K562 (cell line): ENCODE measurements around the gene KIAA2012. TPM values are rescaled to one million over a fixed set of nuclear protein-coding genes. Genes with fewer than 3 reads are reported as not detected.
A peak's percentile ranks its signal among the peaks of the same experiment; 100 is the strongest.

ENCODE experiments used
- ELF4 ChIP-seq: fragments of 450-650 bp; formaldehyde crosslinking; IDR thresholded peaks from 2 replicates; pipeline ENCODE4 v1.4.0; 2022; ENCODE audit warnings: missing genetic modification characterization
- ETV5 ChIP-seq: sonication (generic); formaldehyde crosslinking; IDR thresholded peaks from 2 replicates; pipeline ENCODE4 v1.4.0; 2020; ENCODE audit warnings: low read depth, mild to moderate bottlenecking, missing genetic modification reagents
- HCFC1 ChIP-seq: IDR thresholded peaks from 2 replicates; pipeline ENCODE4 v1.6.1; 2012; ENCODE audit warnings: low read depth, low read length, improper control_type of control experiment
- HDAC6 ChIP-seq: IDR thresholded peaks from 2 replicates; pipeline ENCODE4 v1.6.1; 2012; ENCODE audit warnings: low read depth, mild to moderate bottlenecking, control low read depth, inconsistent platforms, low read length, moderate library complexity
- HSF4 ChIP-seq: fragments of 250-450 bp; sonication (Bioruptor Pico); IDR thresholded peaks from 2 replicates; pipeline ENCODE4 v2.1.2; 2022; ENCODE audit warnings: mild to moderate bottlenecking, moderate library complexity, borderline replicate concordance
- L3MBTL2 ChIP-seq: fragments of 450-650 bp; IDR thresholded peaks from 2 replicates; pipeline ENCODE4 v1.6.1; 2016; ENCODE audit warnings: mild to moderate bottlenecking, moderate library complexity
- NR2C1 ChIP-seq, 2 experiments: fragments of 450-650 bp; IDR thresholded peaks; 2 replicates each; pipeline ENCODE4 v1.6.1; 2017; ENCODE audit warnings: mild to moderate bottlenecking in 2 of 2, antibody characterized with exemption in 1 of 2, inconsistent platforms in 1 of 2, missing compliant biosample characterization in 1 of 2, missing genetic modification characterization in 1 of 2
- PML ChIP-seq: IDR thresholded peaks from 2 replicates; pipeline ENCODE4 v1.6.1; 2012; ENCODE audit warnings: low read length, inconsistent platforms
- POLR2A ChIP-seq: fragments of 450-650 bp; conservative IDR thresholded peaks from 2 replicates; pipeline ENCODE4 v1.6.1; 2016
- SUPT5H ChIP-seq: fragments of 450-650 bp; IDR thresholded peaks from 2 replicates; pipeline ENCODE4 v1.6.1; 2016
- TRIM28 ChIP-seq: fragments of 450-650 bp; IDR thresholded peaks from 2 replicates; pipeline ENCODE4 v1.6.1; 2017
- U2AF1 ChIP-seq: fragments of 200-400 bp; formaldehyde crosslinking; optimal IDR thresholded peaks from 2 replicates; pipeline ENCODE3; 2017; ENCODE audit warnings: mild to moderate bottlenecking, low read depth, low read length, moderate library complexity
- U2AF2 ChIP-seq: fragments of 200-400 bp; formaldehyde crosslinking; optimal IDR thresholded peaks from 2 replicates; pipeline ENCODE3; 2017; ENCODE audit warnings: low read depth, mild to moderate bottlenecking, low read length
- ZBTB7A ChIP-seq: IDR thresholded peaks from 2 replicates; pipeline ENCODE4 v1.6.1; 2011; ENCODE audit warnings: low read depth, mild to moderate bottlenecking, low read length, moderate library complexity, borderline replicate concordance; ENCODE audit not compliant: control insufficient read depth
- ZNF12 ChIP-seq: sonication (generic); formaldehyde crosslinking; IDR thresholded peaks from 2 replicates; pipeline ENCODE4 v1.4.0; 2020; ENCODE audit warnings: mild to moderate bottlenecking, missing genetic modification reagents
- ZNF23 ChIP-seq: fragments of 250-450 bp; sonication (Bioruptor Pico); IDR thresholded peaks from 2 replicates; pipeline ENCODE4 v1.4.0; 2020; ENCODE audit warnings: mild to moderate bottlenecking
- ZNF408 ChIP-seq: fragments of 250-450 bp; sonication (Bioruptor Pico); IDR thresholded peaks from 2 replicates; pipeline ENCODE4 v1.4.0; 2020; ENCODE audit warnings: low read depth, mild to moderate bottlenecking, moderate library complexity
- polyA plus RNA-seq, 8 experiments: library from polyadenylated mRNA; depleted of rRNA in 4 of 8; stranded (reverse) in 5 of 8; unstranded in 3 of 8; fragments of >200 nt; fragmentation: Nextera tagmentation in 2 of 8; fragmentation: Illumina TruSeq in 1 of 8; extraction: Ambion mirVana in 2 of 8; extraction: Trizol in 1 of 8; gene quantifications; 2 replicates each; pipeline versions ENCODE4 v1.2.1 to v1.2.3, GENCODE V29; 2011 to 2014; ENCODE audit warnings: inconsistent platforms in 1 of 8, missing spikeins in 1 of 8
- total RNA-seq, 7 experiments: library from RNA; depleted of rRNA in 6 of 7; stranded (reverse); fragments of >200 nt in 6 of 7; fragmentation: Illumina TruSeq in 2 of 7; extraction: Trizol in 2 of 7; gene quantifications; 2 replicates each; pipeline versions ENCODE4 v1.2.1 to v1.2.3, GENCODE V29; 2011 to 2021; ENCODE audit warnings: low replicate concordance in 1 of 7
- TF ChIP-seq, protein P1 (sequence below), 2 experiments: fragments of 200-800 bp in 1 of 2; sonication (Bioruptor generic) in 1 of 2; sonication (generic) in 1 of 2; formaldehyde crosslinking in 1 of 2; IDR thresholded peaks in 1 of 2; conservative IDR thresholded peaks in 1 of 2; 2 replicates each; pipeline versions ENCODE4 v1.5.0 to v1.6.1; 2016 to 2020; ENCODE audit warnings: missing compliant biosample characterization in 1 of 2, missing genetic modification characterization in 1 of 2, missing genetic modification reagents in 1 of 2
- TF ChIP-seq, protein P2 (sequence below): fragments of 450-650 bp; IDR thresholded peaks from 2 replicates; pipeline ENCODE4 v1.6.1; 2014; ENCODE audit warnings: low read depth, mild to moderate bottlenecking, moderate library complexity, borderline replicate concordance
- TF ChIP-seq, protein P3 (sequence below): IDR thresholded peaks from 3 replicates; pipeline ENCODE4 v1.6.1; 2011; ENCODE audit warnings: borderline replicate concordance, mild to moderate bottlenecking, moderate library complexity; ENCODE audit not compliant: insufficient read length; ENCODE audit errors: extremely low read depth
- TF ChIP-seq, protein P4 (sequence below): sonication (generic); formaldehyde crosslinking; IDR thresholded peaks from 2 replicates; pipeline ENCODE4 v1.8.1; 2023; ENCODE audit warnings: mild to moderate bottlenecking, missing genetic modification reagents, moderate library complexity

The KIAA2012 gene
- total and polyA plus RNA-seq, 9 of the 15 experiments (the other 6 are each of a cell fraction or from before 2014, with no cell fraction given), result not detected

DNA sequence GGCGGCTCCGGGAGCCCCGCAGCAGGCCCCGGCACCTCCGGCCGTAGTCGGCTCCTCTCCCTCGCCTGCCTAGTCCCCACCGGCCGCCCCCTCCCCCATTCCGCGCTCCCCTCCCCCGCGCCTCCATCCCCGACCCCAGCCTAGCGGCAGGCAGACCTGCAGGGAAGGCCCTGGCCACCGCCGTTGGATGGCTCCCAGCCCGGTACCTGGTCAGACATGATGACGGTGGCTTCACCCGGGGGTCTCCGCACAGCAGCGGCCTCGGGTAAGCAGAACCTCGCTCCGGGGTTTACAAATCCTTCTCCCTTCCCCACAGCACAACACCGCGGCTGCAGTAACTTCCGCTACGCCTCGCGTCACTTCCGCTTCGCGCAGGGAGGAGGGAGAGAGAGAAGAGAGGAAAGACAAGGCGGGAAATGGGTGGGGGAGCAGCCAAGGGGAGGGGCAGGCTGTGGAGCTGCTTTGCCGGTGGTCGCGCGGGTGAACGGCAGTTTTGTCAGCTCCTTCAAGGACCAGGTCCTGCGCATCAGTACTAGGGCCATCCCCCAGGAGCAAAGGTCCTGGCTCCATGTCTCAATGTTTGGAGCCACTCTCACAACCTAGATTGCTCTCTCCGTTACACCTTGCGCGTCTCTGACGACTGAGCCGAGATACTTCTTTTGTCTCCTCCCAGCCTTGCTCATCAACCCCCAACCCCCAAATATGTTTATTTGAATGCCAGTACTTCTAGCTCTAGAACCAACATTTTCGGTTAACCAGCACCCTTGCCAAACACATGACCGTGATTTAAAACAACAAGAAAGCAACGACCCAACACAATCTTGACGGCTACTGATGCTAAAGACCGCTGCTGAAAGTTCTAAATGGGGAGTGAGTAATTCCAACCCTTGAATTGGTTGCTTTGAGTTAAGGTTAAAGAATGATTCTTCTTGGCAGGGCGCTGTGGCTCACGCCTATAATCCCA is 165.5 kb downstream of the KIAA2012 start, which contains the start of gene SUMO1 (continued):
- TF ChIP-seq, protein P1, sequence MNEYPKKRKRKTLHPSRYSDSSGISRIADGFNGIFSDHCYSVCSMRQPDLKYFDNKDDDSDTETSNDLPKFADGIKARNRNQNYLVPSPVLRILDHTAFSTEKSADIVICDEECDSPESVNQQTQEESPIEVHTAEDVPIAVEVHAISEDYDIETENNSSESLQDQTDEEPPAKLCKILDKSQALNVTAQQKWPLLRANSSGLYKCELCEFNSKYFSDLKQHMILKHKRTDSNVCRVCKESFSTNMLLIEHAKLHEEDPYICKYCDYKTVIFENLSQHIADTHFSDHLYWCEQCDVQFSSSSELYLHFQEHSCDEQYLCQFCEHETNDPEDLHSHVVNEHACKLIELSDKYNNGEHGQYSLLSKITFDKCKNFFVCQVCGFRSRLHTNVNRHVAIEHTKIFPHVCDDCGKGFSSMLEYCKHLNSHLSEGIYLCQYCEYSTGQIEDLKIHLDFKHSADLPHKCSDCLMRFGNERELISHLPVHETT (CRISPR knock-in tag; conservative IDR thresholded peaks at IDR 0.05 in 1 of 2, IDR thresholded peaks at IDR 0.05 in 1 of 2), result no peak
- TF ChIP-seq ZNF408 (CRISPR knock-in tag) (no peak), L3MBTL2 (peak; percentile 45; the same call in 1 of the 2 replicates), U2AF2 (no peak), TRIM28 (0 out of 2 replicates have a peak, but pooled peaks have one; percentile 29), HDAC6 (no peak), HCFC1 (0 out of 2 replicates have a peak, but pooled peaks have one; percentile 36), HSF4 (CRISPR knock-in tag) (no peak), ZBTB7A (peak; percentile 51), ELF4 (CRISPR knock-in tag) (no peak), SUPT5H (peak; percentile 86), ZNF23 (CRISPR knock-in tag) (no peak), U2AF1 (no peak), PML (no peak), NR2C1 (IDR thresholded peaks at IDR 0.05) (no peak), NR2C1 (tag; IDR thresholded peaks at IDR 0.05) (no peak), POLR2A (peak; percentile 82), ETV5 (peak; percentile 47; the same call in 1 of the 2 replicates), ZNF12 (CRISPR knock-in tag) (no peak)
- TF ChIP-seq, protein P2, sequence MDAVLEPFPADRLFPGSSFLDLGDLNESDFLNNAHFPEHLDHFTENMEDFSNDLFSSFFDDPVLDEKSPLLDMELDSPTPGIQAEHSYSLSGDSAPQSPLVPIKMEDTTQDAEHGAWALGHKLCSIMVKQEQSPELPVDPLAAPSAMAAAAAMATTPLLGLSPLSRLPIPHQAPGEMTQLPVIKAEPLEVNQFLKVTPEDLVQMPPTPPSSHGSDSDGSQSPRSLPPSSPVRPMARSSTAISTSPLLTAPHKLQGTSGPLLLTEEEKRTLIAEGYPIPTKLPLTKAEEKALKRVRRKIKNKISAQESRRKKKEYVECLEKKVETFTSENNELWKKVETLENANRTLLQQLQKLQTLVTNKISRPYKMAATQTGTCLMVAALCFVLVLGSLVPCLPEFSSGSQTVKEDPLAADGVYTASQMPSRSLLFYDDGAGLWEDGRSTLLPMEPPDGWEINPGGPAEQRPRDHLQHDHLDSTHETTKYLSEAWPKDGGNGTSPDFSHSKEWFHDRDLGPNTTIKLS, result no peak
- TF ChIP-seq, protein P3, sequence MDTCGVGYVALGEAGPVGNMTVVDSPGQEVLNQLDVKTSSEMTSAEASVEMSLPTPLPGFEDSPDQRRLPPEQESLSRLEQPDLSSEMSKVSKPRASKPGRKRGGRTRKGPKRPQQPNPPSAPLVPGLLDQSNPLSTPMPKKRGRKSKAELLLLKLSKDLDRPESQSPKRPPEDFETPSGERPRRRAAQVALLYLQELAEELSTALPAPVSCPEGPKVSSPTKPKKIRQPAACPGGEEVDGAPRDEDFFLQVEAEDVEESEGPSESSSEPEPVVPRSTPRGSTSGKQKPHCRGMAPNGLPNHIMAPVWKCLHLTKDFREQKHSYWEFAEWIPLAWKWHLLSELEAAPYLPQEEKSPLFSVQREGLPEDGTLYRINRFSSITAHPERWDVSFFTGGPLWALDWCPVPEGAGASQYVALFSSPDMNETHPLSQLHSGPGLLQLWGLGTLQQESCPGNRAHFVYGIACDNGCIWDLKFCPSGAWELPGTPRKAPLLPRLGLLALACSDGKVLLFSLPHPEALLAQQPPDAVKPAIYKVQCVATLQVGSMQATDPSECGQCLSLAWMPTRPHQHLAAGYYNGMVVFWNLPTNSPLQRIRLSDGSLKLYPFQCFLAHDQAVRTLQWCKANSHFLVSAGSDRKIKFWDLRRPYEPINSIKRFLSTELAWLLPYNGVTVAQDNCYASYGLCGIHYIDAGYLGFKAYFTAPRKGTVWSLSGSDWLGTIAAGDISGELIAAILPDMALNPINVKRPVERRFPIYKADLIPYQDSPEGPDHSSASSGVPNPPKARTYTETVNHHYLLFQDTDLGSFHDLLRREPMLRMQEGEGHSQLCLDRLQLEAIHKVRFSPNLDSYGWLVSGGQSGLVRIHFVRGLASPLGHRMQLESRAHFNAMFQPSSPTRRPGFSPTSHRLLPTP, result no peak
- TF ChIP-seq, protein P4, sequence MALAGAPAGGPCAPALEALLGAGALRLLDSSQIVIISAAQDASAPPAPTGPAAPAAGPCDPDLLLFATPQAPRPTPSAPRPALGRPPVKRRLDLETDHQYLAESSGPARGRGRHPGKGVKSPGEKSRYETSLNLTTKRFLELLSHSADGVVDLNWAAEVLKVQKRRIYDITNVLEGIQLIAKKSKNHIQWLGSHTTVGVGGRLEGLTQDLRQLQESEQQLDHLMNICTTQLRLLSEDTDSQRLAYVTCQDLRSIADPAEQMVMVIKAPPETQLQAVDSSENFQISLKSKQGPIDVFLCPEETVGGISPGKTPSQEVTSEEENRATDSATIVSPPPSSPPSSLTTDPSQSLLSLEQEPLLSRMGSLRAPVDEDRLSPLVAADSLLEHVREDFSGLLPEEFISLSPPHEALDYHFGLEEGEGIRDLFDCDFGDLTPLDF (CRISPR knock-in tag), result no peak
